ENCODE results near the gene FAM219A. TPM values are rescaled to one million over a fixed set of nuclear protein-coding genes. Genes with fewer than 3 reads are reported as not detected.

The FAM219A gene
- total RNA-seq, 2 experiments from 2014 or later, result 13.3 to 13.8 TPM

DNA sequence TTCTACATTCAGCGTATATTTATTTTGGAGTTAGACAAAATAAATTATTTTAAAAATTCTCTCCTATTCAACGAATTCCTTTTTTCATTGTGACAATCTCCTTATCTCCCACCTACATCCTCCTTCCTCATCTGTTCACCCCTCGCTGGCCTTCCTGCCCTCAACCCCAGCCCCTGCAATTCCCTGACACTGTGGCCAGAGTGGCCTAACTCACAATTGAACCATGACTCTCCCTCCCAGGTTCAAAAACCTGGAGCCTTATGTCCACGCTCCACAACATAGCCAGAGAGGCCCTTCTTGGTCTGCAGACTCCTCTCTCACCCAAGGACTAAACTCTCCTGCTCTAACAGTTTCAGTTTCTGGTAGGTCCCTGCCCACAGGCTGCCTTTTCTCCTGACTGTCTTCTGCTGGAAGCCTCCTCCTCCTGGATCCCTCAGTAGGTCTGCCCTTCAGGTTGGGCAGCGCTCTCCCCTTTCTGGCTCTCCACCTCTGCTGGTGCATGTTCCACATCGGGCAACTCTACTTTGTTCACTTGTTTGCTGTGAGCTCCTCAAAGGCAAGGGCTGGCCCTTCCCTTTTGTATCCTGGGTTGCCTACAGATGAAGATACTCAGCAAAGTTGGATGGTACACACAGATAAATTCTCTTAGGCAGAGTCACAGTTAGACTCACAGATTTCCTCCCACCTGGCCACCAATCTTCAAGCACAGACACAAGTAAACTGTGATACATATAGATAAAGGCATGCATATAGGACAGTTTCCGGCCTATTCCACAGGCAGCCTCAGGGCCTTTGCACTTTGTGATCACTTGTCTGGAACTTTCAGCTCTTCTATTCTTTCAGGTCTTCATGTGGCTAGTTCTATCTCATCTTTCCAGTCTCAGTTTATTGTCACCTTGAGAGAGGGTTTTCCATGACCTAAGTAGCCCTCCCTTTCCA lies 61.8 kb downstream of the FAM219A start:
- CTCF ChIA-PET, result no interaction called here
- H3K4me3 Mint-ChIP-seq, result no peak overlapping the region

DNA sequence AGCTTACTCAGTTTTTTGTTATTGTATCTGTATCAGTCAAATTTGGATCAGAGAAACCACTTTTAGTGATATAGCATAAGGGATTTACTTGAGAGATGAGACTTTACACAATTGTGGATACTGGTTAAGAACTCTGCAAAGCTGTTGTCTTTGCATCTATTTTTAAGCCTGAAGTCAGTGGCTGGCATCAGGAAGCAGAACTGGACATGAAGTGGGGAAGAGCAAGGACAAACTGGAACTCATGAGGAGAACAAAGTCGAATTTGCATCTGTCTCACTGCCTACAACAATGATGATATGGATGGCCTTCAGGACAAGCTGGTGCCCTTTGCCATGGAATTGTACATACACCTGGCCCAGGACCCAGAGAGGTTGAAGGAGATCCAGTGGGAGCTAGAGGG lies 65.9 kb downstream of the FAM219A start:
- CTCF ChIA-PET, result interaction anchor here (1.3 kb wide), 1 partner anchor 12 kb away, joined by 7 read pairs; no protein-coding TSS in a partner anchor
- intact Hi-C loops (cut with micrococcal nuclease), result no loop called here
- no peaks in the 10 kb centered on the region for H3K27me3 Mint-ChIP-seq
- H3K9me3 Mint-ChIP-seq, result no peaks in the 10 kb centered on the region
- DNase-seq, result no peak
- POLR2A ChIA-PET, result no interaction called here
- no peak overlapping the region for H3K27ac Mint-ChIP-seq
- H3K36me3 Mint-ChIP-seq, result no peaks in the 10 kb centered on the region
- no peaks in the 10 kb centered on the region for H3K4me1 Mint-ChIP-seq (ENCODE audit: low read depth)
- no peak overlapping the region for H3K4me3 Mint-ChIP-seq

More for the DNA sequence above, 61.8 kb downstream of the FAM219A start:
- Mint-ChIP-seq H3K27ac (no peak overlapping the region), H3K27me3 (no peaks in the 10 kb centered on the region), H3K4me1 (ENCODE audit: low read depth) (no peaks in the 10 kb centered on the region), H3K36me3 (no peaks in the 10 kb centered on the region), H3K9me3 (no peaks in the 10 kb centered on the region)
- intact Hi-C loops (cut with micrococcal nuclease), result no loop called here
- POLR2A ChIA-PET, result no interaction called here
- DNase-seq, result no peak

DNA sequence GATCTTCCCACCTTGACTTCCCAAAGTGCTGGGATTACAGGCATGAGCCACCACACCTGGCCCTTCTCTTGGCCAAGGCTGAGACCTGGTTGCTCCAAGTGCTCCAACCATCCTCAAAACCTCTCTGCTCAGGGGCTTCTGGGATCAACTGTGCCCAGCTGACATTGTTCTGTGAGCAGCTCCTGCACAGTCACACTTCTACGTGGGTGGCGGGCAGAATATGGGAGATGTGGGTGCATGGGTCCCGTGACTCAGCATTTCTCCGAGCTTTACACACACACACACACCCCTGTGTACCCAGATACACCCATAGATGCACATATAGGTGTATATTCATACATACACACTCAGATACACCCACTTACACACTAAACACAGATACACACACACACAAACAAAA lies 71.1 kb downstream of the FAM219A start:
- intact Hi-C loops (cut with micrococcal nuclease), result no loop called here
- ChIA-PET POLR2A (interaction anchor here (0.9 kb wide), 1 partner anchor 11 kb away, joined by 3 read pairs; the partner anchor contains the start of gene MYORG), CTCF (interaction anchor here (0.7 to 4.0 kb wide), 4 partner anchors 17 to 247 kb away, joined by 3 to 25 read pairs (median 4); no protein-coding TSS in a partner anchor)
- no peak for DNase-seq
- H3K27ac Mint-ChIP-seq, result no peak overlapping the region
- no peak overlapping the region for H3K4me3 Mint-ChIP-seq
- H3K36me3 Mint-ChIP-seq, result no peaks in the 10 kb centered on the region
- H3K27me3 Mint-ChIP-seq, result no peaks in the 10 kb centered on the region
- no peaks in the 10 kb centered on the region for H3K4me1 Mint-ChIP-seq (ENCODE audit: low read depth)
- H3K9me3 Mint-ChIP-seq, result no peaks in the 10 kb centered on the region

DNA sequence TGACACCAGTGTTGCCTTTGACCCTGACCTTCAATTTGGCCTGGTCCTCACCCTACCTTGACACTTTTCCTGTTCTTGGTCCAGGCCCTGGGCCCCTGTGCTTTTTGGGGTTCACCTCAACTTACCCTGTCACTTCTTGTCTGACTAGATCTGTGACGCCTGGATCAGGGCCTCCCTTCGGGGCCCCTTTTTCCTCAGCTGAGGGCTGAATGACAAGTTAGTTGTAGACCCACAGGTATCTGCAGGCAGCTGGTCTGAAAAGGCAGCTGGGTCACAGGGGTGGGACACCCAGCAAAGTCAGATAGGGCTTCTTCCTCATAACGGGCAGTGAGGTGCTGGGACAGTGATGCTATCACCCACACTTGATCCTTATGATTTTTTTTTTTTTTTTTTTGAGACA lies 71.7 kb downstream of the FAM219A start:
- Mint-ChIP-seq H3K36me3 (no peaks in the 10 kb centered on the region), H3K9me3 (no peaks in the 10 kb centered on the region), H3K27ac (no peak overlapping the region), H3K27me3 (no peaks in the 10 kb centered on the region), H3K4me1 (ENCODE audit: low read depth) (no peaks in the 10 kb centered on the region), H3K4me3 (no peak overlapping the region)
- DNase-seq, result no peak
- intact Hi-C loops (cut with micrococcal nuclease), result no loop called here
- ChIA-PET POLR2A (interaction anchor here (0.9 kb wide), 1 partner anchor 10 kb away, joined by 3 read pairs; the partner anchor contains the start of gene MYORG), CTCF (interaction anchor here (1.8 to 4.0 kb wide), 2 partner anchors 18 to 217 kb away, joined by 3 to 25 read pairs; no protein-coding TSS in a partner anchor)

DNA sequence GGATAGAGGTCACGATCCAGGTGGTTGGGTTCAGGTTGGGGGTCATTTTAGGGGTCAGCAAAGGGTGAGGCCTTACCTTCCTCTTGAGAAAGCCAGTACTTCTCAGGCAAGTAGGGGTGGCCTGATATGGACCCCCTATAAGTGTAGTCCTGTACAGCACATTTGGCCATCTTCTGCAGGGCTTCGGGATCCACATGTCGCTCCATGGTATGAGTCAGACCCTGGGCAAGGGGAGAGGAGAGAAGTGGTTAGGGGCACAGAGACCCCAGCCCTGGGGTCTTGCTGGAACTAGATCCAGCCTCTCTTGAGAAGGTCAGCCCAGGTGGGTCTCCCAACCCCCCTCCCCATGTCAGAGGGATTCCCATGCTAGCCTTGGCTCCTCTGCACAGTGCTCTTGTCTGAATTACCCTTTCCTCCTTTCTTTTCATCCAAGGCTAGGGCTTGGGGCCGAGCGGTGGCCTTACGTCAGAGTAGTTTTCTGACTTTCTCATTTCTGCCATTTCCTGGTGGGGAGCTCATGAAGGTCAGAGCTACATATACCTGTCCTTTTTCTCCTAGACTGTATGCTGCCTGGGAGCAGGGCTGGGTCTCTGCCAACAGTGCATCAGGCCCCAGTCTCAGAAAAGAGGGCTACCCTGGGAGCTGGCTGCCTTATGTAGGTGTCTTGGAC lies 72.7 kb downstream of the FAM219A start:
- intact Hi-C loops (cut with micrococcal nuclease), result no loop called here
- POLR2A ChIA-PET, result no interaction called here
- Mint-ChIP-seq H3K27me3 (no peaks in the 10 kb centered on the region), H3K27ac (no peak overlapping the region), H3K4me3 (no peak overlapping the region), H3K9me3 (no peaks in the 10 kb centered on the region), H3K4me1 (ENCODE audit: low read depth) (peaks cover 5% of the 10 kb centered on the region), H3K36me3 (no peaks in the 10 kb centered on the region)
- no peak for DNase-seq
- CTCF ChIA-PET, result interaction anchor here (4.0 kb wide), 1 partner anchor 19 kb away, joined by 25 read pairs; no protein-coding TSS in a partner anchor

DNA sequence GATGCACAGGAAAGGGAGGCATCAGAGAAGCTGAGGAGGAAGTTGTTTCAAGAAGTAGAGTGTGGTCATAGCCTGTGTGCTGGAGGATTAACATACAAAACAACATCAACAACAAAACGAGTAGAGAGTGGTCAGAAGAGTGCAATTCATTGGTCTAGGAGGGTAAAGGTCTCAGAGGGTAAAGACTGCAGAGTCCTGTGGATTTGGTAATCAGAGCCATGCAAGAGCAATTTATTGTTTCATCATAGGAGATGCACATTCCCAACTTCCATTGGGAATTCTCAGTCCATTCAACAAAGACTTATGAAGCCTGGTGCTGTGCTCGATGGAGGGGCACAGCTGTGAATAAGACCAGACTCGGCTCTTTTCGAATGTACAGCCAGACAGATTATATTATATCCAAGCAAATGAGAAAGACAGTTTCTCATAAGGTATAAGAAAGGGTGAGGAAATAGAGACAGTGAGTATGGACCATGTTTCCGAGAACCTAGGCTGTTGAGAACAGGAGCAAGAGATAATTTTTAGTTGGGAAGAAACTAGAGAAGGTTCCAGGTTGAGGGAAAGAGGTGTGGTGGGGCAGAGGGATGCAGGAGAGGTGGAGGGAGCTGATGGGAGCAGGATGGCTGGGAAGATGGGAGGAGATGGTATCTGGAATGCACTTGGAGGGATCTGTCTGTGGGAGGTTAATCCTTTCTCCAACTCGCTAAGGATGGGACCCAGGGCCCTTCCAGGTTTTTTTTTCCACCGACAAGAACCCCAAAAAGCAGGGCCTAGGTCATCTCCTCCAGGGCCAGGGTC lies 73.8 kb downstream of the FAM219A start:
- DNase-seq, result no peak

DNA sequence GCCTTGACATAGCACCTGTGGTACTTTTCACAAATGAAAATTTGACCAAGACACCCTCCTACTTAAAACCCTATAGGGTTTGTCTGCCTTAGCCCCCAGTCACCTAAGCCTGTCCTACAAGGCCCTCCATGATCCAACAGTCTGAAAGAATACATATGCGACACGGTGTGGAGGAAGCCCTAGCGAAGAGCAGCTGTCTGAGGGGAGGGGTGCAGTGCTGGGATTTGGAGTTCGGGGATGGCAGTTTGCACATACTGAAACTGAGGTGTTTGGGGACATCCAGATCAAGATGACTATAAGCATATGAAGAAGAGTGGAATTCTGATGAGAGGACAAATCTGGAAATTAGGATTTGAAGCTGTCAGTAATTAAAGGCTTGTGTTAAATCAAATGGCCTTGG lies 74.5 kb downstream of the FAM219A start:
- ChIA-PET CTCF (no interaction called here), POLR2A (interaction anchor here (0.5 to 0.6 kb wide), 2 partner anchors 62 to 138 kb away, joined by 3 read pairs; no protein-coding TSS in a partner anchor)
- no peaks in the 10 kb centered on the region for H3K9me3 Mint-ChIP-seq
- peaks cover 19% of the 10 kb centered on the region for H3K4me1 Mint-ChIP-seq (ENCODE audit: low read depth)
- no peak overlapping the region for H3K27ac Mint-ChIP-seq
- H3K4me3 Mint-ChIP-seq, result no peak overlapping the region
- H3K27me3 Mint-ChIP-seq, result no peaks in the 10 kb centered on the region
- H3K36me3 Mint-ChIP-seq, result no peaks in the 10 kb centered on the region
- DNase-seq, result no peak
- intact Hi-C loops (cut with micrococcal nuclease), result no loop called here

More for the DNA sequence above, 73.8 kb downstream of the FAM219A start:
- peaks cover 14% of the 10 kb centered on the region for H3K4me1 Mint-ChIP-seq (ENCODE audit: low read depth)
- no peak overlapping the region for H3K4me3 Mint-ChIP-seq
- ChIA-PET CTCF (no interaction called here), POLR2A (interaction anchor here (0.5 to 0.6 kb wide), 2 partner anchors 63 to 138 kb away, joined by 3 read pairs; no protein-coding TSS in a partner anchor)
- no peaks in the 10 kb centered on the region for H3K27me3 Mint-ChIP-seq
- H3K9me3 Mint-ChIP-seq, result no peaks in the 10 kb centered on the region
- intact Hi-C loops (cut with micrococcal nuclease), result no loop called here
- no peak overlapping the region for H3K27ac Mint-ChIP-seq
- H3K36me3 Mint-ChIP-seq, result no peaks in the 10 kb centered on the region

DNA sequence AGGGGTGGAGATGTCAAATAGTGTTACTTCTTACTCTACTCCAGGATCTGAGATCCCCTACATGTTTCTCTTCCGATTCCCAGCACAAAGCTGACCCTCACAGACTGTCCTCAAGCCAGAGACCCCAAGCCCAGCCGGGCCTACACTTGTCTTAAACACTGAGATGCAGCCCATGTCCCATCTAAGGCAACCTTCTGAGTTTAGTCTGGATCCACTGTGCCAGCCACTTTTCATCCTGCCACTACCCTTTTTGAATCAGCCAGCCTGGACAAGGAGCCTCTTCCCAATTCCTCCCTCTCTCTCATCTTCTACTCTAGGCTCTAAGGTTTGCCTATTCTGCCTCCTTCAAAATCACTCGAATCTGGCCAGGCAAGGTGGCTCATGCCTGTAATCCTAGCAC lies 75.5 kb downstream of the FAM219A start:
- intact Hi-C loops (cut with micrococcal nuclease), result no loop called here
- CTCF ChIA-PET, result interaction anchor here (1.0 kb wide), 1 partner anchor 21 kb away, joined by 3 read pairs; no protein-coding TSS in a partner anchor
- H3K9me3 Mint-ChIP-seq, result no peaks in the 10 kb centered on the region
- no peak for DNase-seq
- H3K4me1 Mint-ChIP-seq (ENCODE audit: low read depth), result peaks cover 19% of the 10 kb centered on the region
- H3K27ac Mint-ChIP-seq, result no peak overlapping the region
- POLR2A ChIA-PET, result interaction anchor here (0.7 kb wide), 1 partner anchor 909 kb away, joined by 3 read pairs; the partner anchor contains the start of gene NOL6
- no peaks in the 10 kb centered on the region for H3K27me3 Mint-ChIP-seq
- no peaks in the 10 kb centered on the region for H3K36me3 Mint-ChIP-seq
- H3K4me3 Mint-ChIP-seq, result no peak overlapping the region

DNA sequence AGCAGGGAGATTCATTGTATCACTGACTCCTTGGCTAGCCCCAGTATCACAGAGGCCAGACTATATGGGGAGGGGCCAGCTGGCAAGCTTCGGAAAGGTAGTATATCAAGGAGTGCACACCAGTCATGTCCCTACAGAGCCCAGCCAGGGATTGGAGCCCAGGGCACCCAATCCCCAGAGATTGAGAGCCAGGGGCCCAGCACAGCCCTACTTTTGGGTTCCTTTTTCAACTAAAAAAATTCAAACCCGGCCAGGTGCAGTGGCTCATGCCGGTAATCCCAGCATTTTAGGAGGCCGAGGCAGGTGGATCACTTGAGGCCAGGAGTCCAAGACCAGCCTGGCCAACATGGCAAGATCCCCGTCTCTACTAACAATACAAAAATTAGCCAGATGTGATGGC lies 76.3 kb downstream of the FAM219A start:
- H3K4me3 Mint-ChIP-seq, result no peak overlapping the region
- no peaks in the 10 kb centered on the region for H3K9me3 Mint-ChIP-seq
- H3K4me1 Mint-ChIP-seq (ENCODE audit: low read depth), result peaks cover 20% of the 10 kb centered on the region
- no peaks in the 10 kb centered on the region for H3K27me3 Mint-ChIP-seq
- no peak overlapping the region for H3K27ac Mint-ChIP-seq
- intact Hi-C loops (cut with micrococcal nuclease), result no loop called here
- DNase-seq, result no peak
- H3K36me3 Mint-ChIP-seq, result no peaks in the 10 kb centered on the region
- POLR2A ChIA-PET, result no interaction called here
- CTCF ChIA-PET, result no interaction called here

DNA sequence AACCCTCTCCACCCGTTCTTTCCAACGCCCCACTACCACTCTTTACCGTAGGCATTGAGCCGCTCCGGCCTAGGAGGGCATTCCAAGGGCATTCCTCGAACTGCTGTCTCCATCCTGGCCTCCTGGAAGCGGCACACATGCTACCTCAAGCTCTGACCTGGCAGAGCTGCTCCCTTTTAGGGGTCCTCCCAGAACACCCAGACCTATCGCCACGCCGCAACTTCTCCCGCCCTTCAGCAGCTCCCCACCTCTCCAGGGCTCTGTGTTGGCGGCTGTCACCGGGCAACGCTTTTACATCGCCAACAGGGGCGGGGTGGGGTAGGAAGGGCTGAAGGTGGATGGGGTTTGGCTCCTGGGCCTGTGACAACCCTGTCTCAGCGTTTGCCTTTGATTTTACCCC lies 77.0 kb downstream of the FAM219A start:
- H3K9me3 Mint-ChIP-seq, result no peaks in the 10 kb centered on the region
- H3K27me3 Mint-ChIP-seq, result no peaks in the 10 kb centered on the region
- H3K4me1 Mint-ChIP-seq (ENCODE audit: low read depth), result peaks cover 22% of the 10 kb centered on the region
- ChIA-PET CTCF (interaction anchor here (0.8 kb wide), 1 partner anchor 15 kb away, joined by 3 read pairs; no protein-coding TSS in a partner anchor), POLR2A (no interaction called here)
- no peak overlapping the region for H3K27ac Mint-ChIP-seq
- intact Hi-C loops (cut with micrococcal nuclease), result no loop called here
- peak; percentile 16 for DNase-seq
- no peaks in the 10 kb centered on the region for H3K36me3 Mint-ChIP-seq
- peak overlapping the region; percentile 69 for H3K4me3 Mint-ChIP-seq

DNA sequence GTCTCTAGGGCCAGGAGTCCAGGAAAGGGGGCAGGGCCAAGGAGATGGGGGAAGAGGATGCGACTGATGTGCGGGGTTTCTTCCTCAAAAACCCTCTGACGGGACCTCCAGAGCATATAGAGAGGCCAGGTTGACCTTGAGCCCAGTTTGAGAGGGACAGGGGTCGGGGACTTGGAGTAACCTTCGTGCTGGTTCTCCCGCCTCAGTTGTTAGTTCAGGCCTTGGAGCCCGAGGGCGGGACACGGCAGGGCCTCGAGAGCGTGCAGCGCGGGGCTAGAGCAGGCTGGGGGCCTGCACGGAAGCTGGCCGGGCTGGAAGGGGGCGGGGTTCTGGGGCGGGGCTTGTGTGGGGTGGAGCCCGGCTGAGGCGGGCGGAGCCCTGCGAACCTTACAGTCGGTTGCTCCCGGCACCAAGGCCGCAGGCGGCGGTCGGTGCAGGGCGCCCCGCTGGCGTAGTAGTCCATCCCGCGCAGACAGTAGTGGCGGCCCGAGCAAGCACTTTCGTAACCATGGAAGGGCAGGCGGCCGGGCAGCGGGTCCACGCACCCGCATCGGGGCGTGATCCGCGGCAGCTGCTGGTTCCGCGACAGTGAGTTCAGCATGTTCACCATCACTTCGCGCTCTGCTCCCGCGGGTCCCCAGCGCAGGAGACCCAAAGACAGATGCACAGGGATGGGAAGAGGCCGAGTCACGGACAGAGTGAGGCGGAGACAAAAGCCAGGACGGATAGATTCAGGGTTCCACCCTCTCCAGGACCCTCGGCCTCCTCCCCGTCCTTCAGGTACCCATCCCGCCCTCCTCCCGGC lies 77.7 kb downstream of the FAM219A start:
- intact Hi-C loops (cut with micrococcal nuclease), result loop anchor here (1.0 kb wide), 1 partner anchor 331 kb away; no protein-coding TSS in a partner anchor
- H3K27ac Mint-ChIP-seq, result no peak overlapping the region
- CTCF ChIA-PET, result interaction anchor here (0.8 to 7.8 kb wide), 4 partner anchors 14 to 257 kb away, joined by 3 to 68 read pairs (median 4); partner anchors contain the start of gene SIGMAR1
- no peaks in the 10 kb centered on the region for H3K27me3 Mint-ChIP-seq
- no peaks in the 10 kb centered on the region for H3K36me3 Mint-ChIP-seq
- peak; percentile 89 for DNase-seq
- H3K9me3 Mint-ChIP-seq, result no peaks in the 10 kb centered on the region
- peaks cover 28% of the 10 kb centered on the region for H3K4me1 Mint-ChIP-seq (ENCODE audit: low read depth)
- POLR2A ChIA-PET, result no interaction called here
- H3K4me3 Mint-ChIP-seq, result peak overlapping the region; percentile 69
